ENCODE data around the gene DDIT3. TPM values are rescaled to one million over a fixed set of nuclear protein-coding genes. Genes with fewer than 3 reads are reported as not detected.

The DDIT3 gene
- total and polyA plus RNA-seq, 4 donors: 31.0 to 74.7 (median 51.4) TPM

- Histone ChIP-seq H3K36me3 (ENCODE audit: control insufficient read depth in 4 of 4, insufficient read depth in 4 of 4, low read length in 4 of 4) (no peaks in the 10 kb centered on the region), H3K9ac (ENCODE audit: insufficient read depth in 1 of 2, low read length in 2 of 2) (no peak overlapping the region), H3K4me3 (no peak overlapping the region), H3K9me3 (ENCODE audit: control insufficient read depth in 4 of 4, insufficient read depth in 3 of 4, low read length in 3 of 4) (no peaks in the 10 kb centered on the region), H3K27ac (ENCODE audit: low read depth in 1 of 2, low read length in 1 of 2) (no peak overlapping the region), H3K4me1 (ENCODE audit: control insufficient read depth in 5 of 5, insufficient read depth in 5 of 5, low read length in 5 of 5) (peaks cover 0 to 5% (median 0%) of the 10 kb centered on the region in 5 donors), H3K27me3 (ENCODE audit: control insufficient read depth in 3 of 3, insufficient read depth in 3 of 3, low read length in 2 of 3) (peaks cover 0 to 46% (median 25%) of the 10 kb centered on the region in 3 donors)
- WGBS, 2 donors: 81 to 89% methylated on average over 3 of the region's 3 CpGs
- no peak for TF ChIP-seq CTCF (IDR thresholded peaks at IDR 0.05; ENCODE audit: control extremely low read depth, extremely low read depth)
- DNase-seq (peak in 1 of 3 donors; percentile 0), ATAC-seq (ENCODE audit: insufficient read depth, low FRiP score) (no peak)
Measured at GRCh38 chr12:57551637-57552305, 31.5 kb upstream of the DDIT3 start.

DNA sequence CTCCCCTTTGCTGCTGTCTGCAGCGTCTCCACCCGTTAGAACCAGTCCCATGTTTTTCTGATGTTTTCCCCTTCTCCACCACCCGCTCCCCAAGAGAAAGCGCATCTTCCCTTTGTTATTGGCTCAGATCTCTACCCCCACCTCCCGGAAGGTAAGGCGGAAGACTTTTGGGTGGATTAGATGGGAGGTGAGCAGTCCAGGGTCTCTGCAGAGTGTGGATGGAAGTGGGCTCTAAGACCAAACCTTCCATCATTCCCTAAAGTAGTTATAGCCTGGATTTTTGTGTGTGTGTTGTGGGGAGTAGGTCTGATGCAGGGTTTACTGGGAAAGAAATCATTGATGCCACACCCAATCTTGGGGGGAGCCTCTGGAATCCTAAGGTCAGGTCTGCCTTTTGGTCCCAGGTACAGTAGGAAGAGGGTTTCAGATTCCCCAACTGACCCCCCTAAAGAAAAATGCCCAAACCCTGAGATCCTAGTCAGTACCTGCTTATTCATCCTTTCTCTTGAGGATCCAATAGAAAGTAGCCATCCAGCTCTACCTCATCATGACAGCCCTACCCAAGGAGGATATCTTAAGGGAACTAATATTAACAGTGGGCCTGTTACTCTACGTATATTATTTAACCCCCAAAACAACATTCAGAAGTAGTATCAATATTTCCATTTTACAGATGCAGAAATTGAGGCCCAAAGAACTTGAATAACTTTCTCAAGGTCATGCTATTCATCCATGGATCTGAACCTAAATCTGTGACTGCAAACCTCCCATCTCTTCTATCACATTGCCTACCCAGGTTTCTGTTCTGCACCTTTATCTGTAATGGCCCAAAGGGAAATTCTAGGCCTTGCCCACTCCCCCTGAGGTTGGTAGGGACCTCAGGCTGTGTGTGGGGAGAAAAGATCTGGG, 30.6 kb upstream of the DDIT3 start:
- H3K36me3 ChIP-seq (ENCODE audit: control insufficient read depth in 4 of 4, insufficient read depth in 4 of 4, low read length in 4 of 4): no peaks in the 10 kb centered on the region
- no peak overlapping the region for H3K27ac ChIP-seq (ENCODE audit: low read depth in 1 of 2, low read length in 1 of 2)
- H3K4me1 ChIP-seq (ENCODE audit: control insufficient read depth in 5 of 5, insufficient read depth in 5 of 5, low read length in 5 of 5): peaks cover 1 to 11% (median 5%) of the 10 kb centered on the region in 5 donors
- H3K27me3 ChIP-seq (ENCODE audit: control insufficient read depth in 3 of 3, insufficient read depth in 3 of 3, low read length in 2 of 3): peaks cover 0 to 46% (median 25%) of the 10 kb centered on the region in 3 donors
- ATAC-seq (ENCODE audit: insufficient read depth, low FRiP score): no peak
- no peak for TF ChIP-seq CTCF (IDR thresholded peaks at IDR 0.05; ENCODE audit: control extremely low read depth, extremely low read depth)
- WGBS, 2 donors: 73 to 80% methylated on average over 7 of the region's 7 CpGs
- H3K4me3 ChIP-seq: no peak overlapping the region
- no peak overlapping the region for H3K9ac ChIP-seq (ENCODE audit: insufficient read depth in 1 of 2, low read length in 2 of 2)
- H3K9me3 ChIP-seq (ENCODE audit: control insufficient read depth in 4 of 4, insufficient read depth in 3 of 4, low read length in 3 of 4): no peaks in the 10 kb centered on the region
- no peak for DNase-seq

GRCh38 chr12:57549909-57550640, 29.8 kb upstream of the DDIT3 start, which contains the start of gene KIF5A:
Gene KIF5A (plus strand): TSS chr12:57550044. CDS start chr12:57550272, 228 bp downstream.
- Histone ChIP-seq H3K36me3 (ENCODE audit: control insufficient read depth in 4 of 4, insufficient read depth in 4 of 4, low read length in 4 of 4) (no peaks in the 10 kb centered on the region), H3K27me3 (ENCODE audit: control insufficient read depth in 3 of 3, insufficient read depth in 3 of 3, low read length in 2 of 3) (peaks cover 0 to 46% (median 25%) of the 10 kb centered on the region in 3 donors), H3K4me1 (ENCODE audit: control insufficient read depth in 5 of 5, insufficient read depth in 5 of 5, low read length in 5 of 5) (peaks cover 5 to 14% (median 8%) of the 10 kb centered on the region in 5 donors), H3K9ac (ENCODE audit: insufficient read depth in 1 of 2, low read length in 2 of 2) (no peak within 1 kb of the TSS), H3K27ac (ENCODE audit: low read depth in 1 of 2, low read length in 1 of 2) (no peak within 1 kb of the TSS), H3K9me3 (ENCODE audit: control insufficient read depth in 4 of 4, insufficient read depth in 3 of 4, low read length in 3 of 4) (no peaks in the 10 kb centered on the region), H3K4me3 (peak within 1 kb of the TSS; percentile 17)
- ATAC-seq (ENCODE audit: insufficient read depth, low FRiP score): no peak
- no peak for TF ChIP-seq CTCF (IDR thresholded peaks at IDR 0.05; ENCODE audit: control extremely low read depth, extremely low read depth)
- DNase-seq: peak in 1 of 3 donors; percentile 37
- 6% methylated on average over 41 to 52 of the region's 52 CpGs for WGBS, 2 donors

Data from lung (tissue), 12 donors.